Stimulated activated CD4-positive, alpha-beta T cell treated with anti-CD3 and anti-CD28 coated beads, TNF-alpha, amount 100 ng/mL, for 24 hours (primary cell): ENCODE results near the gene ARSH.
"Not testable (repeated sequence)": the region's sequence is repeated elsewhere in the genome, so short reads cannot be mapped to it uniquely, and the experiment has no call there.

Experiments
- DNase-seq, 3 experiments: peaks; one replicate each; pipeline ENCODE4 v3.0.0-alpha.2; 2020; ENCODE audit warnings: low read depth in 3 of 3

ARSH gene

DNA sequence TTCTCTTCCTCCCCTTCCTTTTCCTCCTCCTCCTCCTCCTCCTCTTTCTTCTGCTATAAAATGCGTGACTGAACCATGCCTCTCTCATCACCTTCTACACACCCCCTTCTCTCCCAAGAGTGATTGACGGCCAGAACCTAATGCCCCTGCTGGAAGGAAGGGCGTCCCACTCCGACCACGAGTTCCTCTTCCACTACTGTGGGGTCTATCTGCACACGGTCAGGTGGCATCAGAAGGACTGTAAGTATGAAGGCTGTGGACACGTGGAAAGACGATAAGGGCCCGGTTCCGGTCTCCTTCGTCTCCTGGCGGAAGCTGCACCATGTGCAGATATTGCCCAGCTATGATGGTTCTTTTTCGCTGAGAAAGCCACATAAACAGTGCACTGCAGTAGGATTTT lies 22.8 kb downstream of the ARSH start:
- no peak for DNase-seq

DNA sequence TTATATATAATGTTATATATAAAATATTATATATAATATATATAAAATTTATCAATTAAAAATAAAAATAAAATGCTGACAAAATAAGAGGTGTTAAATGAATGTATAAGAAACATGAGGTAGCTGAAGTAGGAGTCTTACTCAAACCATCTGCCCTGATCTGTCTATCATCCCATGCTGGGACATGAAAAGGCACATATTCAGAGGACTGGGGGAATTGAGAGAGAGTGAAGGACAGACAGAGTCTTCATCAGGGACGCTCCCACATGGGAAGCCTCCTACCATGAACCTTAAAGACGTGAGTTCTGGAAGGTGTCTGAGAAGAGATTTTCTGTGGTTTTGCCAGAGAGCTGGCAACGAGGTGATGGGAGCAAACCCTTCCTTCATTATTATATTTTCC lies 30.9 kb downstream of the ARSH start:
- DNase-seq: no peak

DNA sequence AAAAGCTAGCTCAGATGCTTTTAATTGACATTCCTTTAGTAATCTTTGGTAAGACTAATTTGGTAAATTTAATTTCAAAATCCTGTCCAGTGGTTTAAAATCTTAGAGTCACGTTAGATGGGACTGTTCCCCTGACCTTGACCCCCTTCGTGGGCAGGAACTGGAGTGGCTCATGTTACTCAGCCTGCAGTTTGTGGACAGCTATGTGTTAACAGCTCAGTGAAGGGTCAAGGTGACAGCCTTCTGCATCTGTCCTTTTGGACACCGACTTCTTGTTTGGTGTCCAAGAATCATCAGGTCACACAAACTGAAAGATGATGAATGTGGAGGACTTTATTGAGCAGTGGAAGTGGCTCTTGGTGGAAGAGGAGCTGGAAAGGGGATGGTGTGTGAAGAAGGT lies 37.9 kb downstream of the ARSH start:
- no peak for DNase-seq

DNA sequence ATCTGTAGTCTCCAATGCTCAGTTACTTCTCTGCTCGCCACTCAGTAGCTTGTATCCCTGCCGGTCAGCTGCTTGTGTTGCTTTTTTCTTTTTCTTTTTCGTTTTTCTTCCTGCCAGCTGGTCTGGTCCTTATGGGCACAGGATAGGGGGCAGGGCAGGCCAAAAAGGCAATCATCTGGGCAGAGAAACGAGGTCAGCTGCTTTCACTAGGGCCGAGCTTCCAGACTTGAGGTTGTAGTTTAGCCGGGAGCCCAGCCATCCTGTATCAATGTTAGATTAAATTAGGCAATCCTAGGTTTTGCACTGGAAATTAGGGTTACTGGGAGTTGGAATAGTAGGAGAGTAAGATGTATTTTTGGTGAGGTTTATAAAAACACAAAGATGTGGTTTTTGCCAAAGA lies 38.3 kb downstream of the ARSH start:
- DNase-seq: no peak

DNA sequence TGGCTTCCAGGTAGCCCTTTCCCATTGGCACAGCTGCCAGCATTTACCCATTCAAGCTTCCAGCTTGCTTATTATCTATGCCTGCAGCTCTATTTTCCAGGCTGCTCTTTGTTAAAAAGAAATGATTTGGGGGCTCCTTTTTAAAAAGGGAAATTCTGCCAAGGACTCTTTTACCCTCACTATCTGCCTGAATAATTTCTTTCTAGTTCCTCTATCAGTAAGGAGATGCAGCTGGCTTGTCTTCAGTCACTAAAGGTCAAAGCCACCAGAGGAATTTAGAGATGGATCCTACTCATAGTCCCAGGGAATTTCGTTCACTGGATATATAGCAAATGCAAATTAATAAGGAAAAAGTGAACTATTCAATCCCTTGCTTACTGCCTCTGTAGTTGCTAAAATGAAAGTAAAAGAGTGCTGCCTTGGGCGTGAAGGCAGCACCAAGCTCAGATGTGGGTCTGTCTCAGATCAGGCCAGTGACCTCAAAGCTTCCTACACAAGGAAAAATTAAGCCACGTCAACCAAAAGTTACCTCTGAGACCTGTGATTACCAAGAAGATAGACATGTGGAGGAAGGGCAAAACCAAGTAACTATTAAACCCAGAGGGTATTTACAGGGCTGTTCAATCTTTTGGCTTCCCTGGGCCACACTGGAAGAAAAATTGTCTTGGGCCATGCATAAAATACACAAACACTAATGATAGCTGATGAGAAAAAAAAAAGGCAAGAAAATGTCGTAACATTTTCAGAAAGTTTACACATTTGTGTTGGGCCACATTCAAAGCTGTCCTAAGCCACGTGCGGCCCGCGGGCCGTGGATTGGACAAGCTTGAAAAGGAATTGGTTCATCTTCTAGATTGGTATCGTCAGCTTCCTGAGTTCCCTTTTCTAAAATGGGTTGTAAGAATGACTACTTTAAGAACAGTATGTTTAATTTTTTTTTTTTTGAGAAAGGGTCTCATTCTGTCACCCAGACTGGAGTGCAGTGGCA lies 40.2 kb downstream of the ARSH start:
- no peak for DNase-seq

DNA sequence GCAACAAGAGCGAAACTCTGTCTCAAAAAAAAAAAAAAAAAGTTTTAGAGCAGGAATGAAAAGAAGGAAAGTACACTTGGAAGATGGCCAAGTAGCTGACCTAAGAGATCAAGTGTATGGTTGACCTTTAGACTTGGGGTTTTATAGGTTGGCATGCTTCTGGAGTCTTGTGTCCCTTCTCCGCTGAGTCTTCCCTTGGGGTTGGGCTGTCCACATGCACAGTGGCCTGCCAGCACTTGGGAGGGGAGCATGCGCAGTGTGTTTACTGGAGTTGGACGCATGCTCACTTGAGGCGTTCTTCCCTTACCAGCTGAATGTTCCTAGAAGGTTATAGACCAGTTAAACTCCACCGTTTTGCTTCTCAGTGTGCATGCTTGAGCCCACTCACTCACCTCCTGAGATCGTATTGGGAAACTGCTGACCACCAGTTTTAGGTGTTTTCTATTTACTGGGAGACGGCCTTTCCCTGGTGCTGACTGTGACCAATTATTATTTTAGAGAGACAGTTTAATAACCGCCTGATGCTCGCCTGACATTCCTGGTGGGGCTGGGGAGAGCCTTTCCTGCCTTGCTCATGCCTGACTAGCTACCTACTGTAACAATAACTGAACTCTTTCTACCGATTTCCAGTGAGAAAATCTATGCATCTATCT lies 44.3 kb downstream of the ARSH start:
- DNase-seq: not testable (repeated sequence)

DNA sequence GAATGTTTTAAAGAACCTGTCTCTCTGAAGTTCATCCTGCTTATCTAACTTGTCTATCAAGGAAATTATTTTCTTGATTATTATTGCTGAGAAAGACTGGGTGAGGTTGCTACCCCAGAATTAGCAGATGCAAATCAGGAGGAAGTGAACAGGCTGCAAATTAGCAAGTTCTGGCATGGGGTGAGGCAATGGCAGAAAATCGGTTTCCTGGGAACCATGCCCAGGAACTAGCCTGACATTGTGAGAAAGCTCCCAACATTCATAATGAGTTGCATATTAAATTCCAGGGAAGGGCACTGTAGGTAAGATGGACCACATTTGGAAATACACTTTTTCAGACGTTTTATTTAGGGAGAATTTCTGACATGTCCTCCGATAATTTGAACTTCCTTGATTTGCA lies 46.5 kb downstream of the ARSH start:
- DNase-seq: no peak

DNA sequence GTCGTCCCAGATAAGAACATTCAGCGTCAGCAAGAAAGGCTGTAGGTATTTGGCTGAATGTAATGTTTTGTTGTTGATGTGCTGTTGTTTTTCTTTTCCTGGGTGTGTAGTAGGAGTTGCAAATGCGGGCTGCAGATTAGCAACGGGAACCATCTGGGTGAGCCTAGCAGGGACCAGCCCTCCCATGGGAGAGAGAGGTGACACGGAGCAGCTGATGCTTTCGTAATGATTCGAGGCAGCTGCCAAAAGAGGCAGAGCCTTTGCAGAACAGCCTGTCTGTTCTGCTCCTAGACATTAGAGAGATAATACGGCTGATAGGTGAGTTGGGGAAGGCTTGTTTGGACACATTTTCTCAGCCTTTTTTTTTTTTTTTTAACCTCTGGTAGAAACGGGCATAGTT lies 60.2 kb downstream of the ARSH start:
- no peak for DNase-seq

DNA sequence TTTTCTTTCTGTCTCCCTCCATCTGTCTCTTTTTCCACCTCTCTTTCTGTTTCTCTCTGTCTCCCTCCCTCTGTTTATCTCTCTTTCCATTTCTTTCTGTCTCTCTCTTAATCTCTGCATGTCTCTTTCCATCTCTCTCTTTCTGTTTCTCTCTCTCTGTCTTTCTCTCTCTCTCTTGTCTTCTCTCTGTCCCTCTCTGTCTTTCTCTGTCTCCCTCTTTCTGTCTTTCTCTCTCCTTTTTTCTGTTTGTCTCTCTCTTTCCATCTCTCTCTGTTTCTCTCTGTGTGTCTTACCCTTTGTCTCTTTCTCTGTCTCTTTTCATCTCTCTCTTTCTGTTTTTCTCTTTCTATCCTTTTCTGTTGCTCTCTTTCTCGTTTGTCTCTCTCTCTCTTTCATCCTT lies 69.6 kb downstream of the ARSH start:
- DNase-seq: no peak

DNA sequence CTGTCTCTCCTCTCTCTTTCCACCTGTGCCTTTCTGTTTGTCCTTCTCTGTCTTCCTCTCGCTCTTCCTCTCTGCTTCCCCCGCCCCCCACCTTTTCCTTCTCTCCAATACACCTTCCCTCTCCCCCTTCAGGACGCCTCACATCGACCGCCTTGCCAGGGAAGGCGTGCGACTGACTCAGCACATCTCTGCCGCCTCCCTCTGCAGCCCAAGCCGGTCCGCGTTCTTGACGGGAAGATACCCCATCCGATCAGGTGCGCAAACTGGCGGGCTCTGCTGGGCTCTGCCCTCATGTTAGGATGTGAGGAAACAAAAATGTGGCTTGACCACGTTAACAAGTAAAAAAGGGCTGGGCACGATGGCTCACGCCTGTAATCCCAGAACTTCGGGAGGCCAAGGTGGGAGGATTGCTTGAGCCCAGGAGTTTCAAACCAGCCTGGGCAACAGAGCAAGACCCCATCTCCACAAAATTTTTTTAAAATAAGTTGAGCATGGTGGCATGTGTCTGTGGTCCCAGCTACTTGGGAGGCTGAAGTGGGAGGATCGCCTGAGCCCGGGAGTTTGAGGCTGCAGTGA lies 70.2 kb downstream of the ARSH start:
- no peak for DNase-seq
